KMS-11 (cell line): ENCODE measurements around the gene WDR18.

ENCODE experiments used
- H2AFZ ChIP-seq: fragments of 200-600 bp; sonication (generic); 2 replicates; pipeline ENCODE4 v1.6.1; 2016; ENCODE audit warnings: antibody characterized with exemption, mixed run types, low read depth
- H3K27ac ChIP-seq: fragments of 200-600 bp; sonication (generic); 2 replicates; pipeline ENCODE4 v1.6.1; 2016; ENCODE audit warnings: mild to moderate bottlenecking, mixed run types
- H3K27me3 ChIP-seq: fragments of 200-600 bp; sonication (generic); 2 replicates; pipeline ENCODE4 v1.6.1; 2017; ENCODE audit warnings: mild to moderate bottlenecking, low read depth, mixed run types, moderate library complexity; ENCODE audit not compliant: insufficient read depth
- H3K36me3 ChIP-seq: fragments of 200-600 bp; sonication (generic); 2 replicates; pipeline ENCODE4 v1.6.1; 2017; ENCODE audit warnings: mild to moderate bottlenecking, mixed run types; ENCODE audit not compliant: insufficient read depth
- H3K4me1 ChIP-seq: fragments of 200-600 bp; sonication (generic); 2 replicates; pipeline ENCODE4 v1.6.1; 2016; ENCODE audit warnings: mild to moderate bottlenecking, low read depth, mixed run types; ENCODE audit not compliant: poor library complexity, severe bottlenecking
- H3K4me2 ChIP-seq: fragments of 200-600 bp; sonication (generic); 2 replicates; pipeline ENCODE4 v1.7.0; 2016; ENCODE audit warnings: mild to moderate bottlenecking, mixed run types
- H3K4me3 ChIP-seq: fragments of 200-600 bp; sonication (generic); IDR thresholded peaks from 2 replicates; pipeline ENCODE4 v1.6.1; 2017; ENCODE audit warnings: low read depth, low read length, mixed read lengths; ENCODE audit not compliant: insufficient read depth
- H3K79me2 ChIP-seq: fragments of 200-600 bp; sonication (generic); 2 replicates; pipeline ENCODE4 v1.6.1; 2016; ENCODE audit warnings: low read depth, mixed run types; ENCODE audit not compliant: insufficient read depth
- H3K9ac ChIP-seq: fragments of 200-600 bp; sonication (generic); 2 replicates; pipeline ENCODE4 v1.6.1; 2016; ENCODE audit warnings: mild to moderate bottlenecking, mixed run types
- H4K20me1 ChIP-seq: fragments of 200-600 bp; sonication (generic); 2 replicates; pipeline ENCODE4 v1.6.1; 2016; ENCODE audit warnings: mild to moderate bottlenecking, mixed run types; ENCODE audit not compliant: insufficient read depth
- CTCF ChIP-seq: fragments of 200-600 bp; sonication (generic); conservative IDR thresholded peaks from 2 replicates; pipeline ENCODE4 v1.6.1; 2017; ENCODE audit warnings: low read depth, mild to moderate bottlenecking, antibody characterized with exemption, low read length, moderate library complexity, mixed read lengths

WDR18 gene

GRCh38 chr19:1010586-1011510 lies 26.7 kb downstream of the WDR18 start:
- H3K9ac ChIP-seq = no peak overlapping the region
- H4K20me1 ChIP-seq = peaks cover 7% of the 10 kb centered on the region; the same call in 1 of the 2 replicates

GRCh38 chr19:1011831-1012333 lies 27.7 kb downstream of the WDR18 start:
- Histone ChIP-seq H3K4me2 (no peak overlapping the region), H3K27ac (no peak overlapping the region), H3K79me2 (peaks cover 21% of the 10 kb centered on the region), H3K27me3 (no peaks in the 10 kb centered on the region), H3K36me3 (no peaks in the 10 kb centered on the region), H2AFZ (no peak overlapping the region), H4K20me1 (peaks cover 8% of the 10 kb centered on the region; the same call in 1 of the 2 replicates), H3K9ac (no peak overlapping the region), H3K4me3 (no peak overlapping the region), H3K4me1 (no peaks in the 10 kb centered on the region)
- no peak for TF ChIP-seq CTCF

More at GRCh38 chr19:1010586-1011510, 26.7 kb downstream of the WDR18 start:
- H3K27me3 ChIP-seq = no peaks in the 10 kb centered on the region
- TF ChIP-seq CTCF = no peak
- H3K27ac ChIP-seq = no peak overlapping the region
- H3K4me2 ChIP-seq = no peak overlapping the region
- no peak overlapping the region for H2AFZ ChIP-seq
- no peaks in the 10 kb centered on the region for H3K4me1 ChIP-seq
- no peak overlapping the region for H3K4me3 ChIP-seq
- H3K79me2 ChIP-seq = peaks cover 11% of the 10 kb centered on the region; the same call in 1 of the 2 replicates
- no peaks in the 10 kb centered on the region for H3K36me3 ChIP-seq

GRCh38 chr19:1012334-1012733 lies 28.2 kb downstream of the WDR18 start:
- Histone ChIP-seq H3K9ac (no peak overlapping the region), H3K79me2 (peaks cover 26% of the 10 kb centered on the region), H3K4me2 (no peak overlapping the region), H4K20me1 (peaks cover 8% of the 10 kb centered on the region; the same call in 1 of the 2 replicates), H2AFZ (no peak overlapping the region), H3K27me3 (no peaks in the 10 kb centered on the region), H3K4me1 (no peaks in the 10 kb centered on the region), H3K27ac (no peak overlapping the region), H3K36me3 (no peaks in the 10 kb centered on the region), H3K4me3 (no peak overlapping the region)
- no peak for TF ChIP-seq CTCF

DNA sequence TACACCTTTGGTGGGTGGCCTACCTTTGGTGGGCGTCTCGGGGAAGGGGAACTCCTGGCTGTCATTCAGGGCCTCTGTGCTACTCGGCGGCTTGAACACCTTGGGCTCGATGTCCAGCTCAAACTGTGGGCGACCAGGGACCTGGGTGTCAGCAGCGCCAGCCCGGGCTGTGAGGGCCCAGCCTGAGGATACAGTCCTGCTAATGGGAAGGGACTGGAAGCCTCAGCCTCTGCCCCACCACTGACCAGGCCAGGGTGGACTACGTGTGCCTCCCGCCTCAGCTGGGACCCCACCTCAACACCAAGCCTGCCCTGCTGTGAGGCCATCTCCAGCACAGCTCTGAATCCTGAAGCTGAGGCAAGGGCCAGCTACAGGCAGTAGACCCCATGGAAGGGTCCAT lies 29.1 kb downstream of the WDR18 start:
- H4K20me1 ChIP-seq = peaks cover 14% of the 10 kb centered on the region

More for the DNA sequence above, 29.1 kb downstream of the WDR18 start:
- H2AFZ ChIP-seq = no peak overlapping the region
- TF ChIP-seq CTCF = no peak
- H3K79me2 ChIP-seq = peaks cover 35% of the 10 kb centered on the region
- no peak overlapping the region for H3K9ac ChIP-seq
- no peak overlapping the region for H3K27ac ChIP-seq
- H3K4me3 ChIP-seq = no peak overlapping the region
- H3K4me2 ChIP-seq = no peak overlapping the region
- no peaks in the 10 kb centered on the region for H3K36me3 ChIP-seq
- peaks cover 1% of the 10 kb centered on the region for H3K4me1 ChIP-seq
- H3K27me3 ChIP-seq = no peaks in the 10 kb centered on the region
